C1 segment of cervical spinal cord (tissue), 14 donors: ENCODE data around the gene PRDX5.
A peak's percentile ranks its signal among the peaks of the same experiment; 100 is the strongest.

Experiments
- DNase-seq, 14 donors: peaks; one replicate each; lab custom pipeline; 2025; lab: John Stamatoyannopoulos, UW

PRDX5 gene

DNA sequence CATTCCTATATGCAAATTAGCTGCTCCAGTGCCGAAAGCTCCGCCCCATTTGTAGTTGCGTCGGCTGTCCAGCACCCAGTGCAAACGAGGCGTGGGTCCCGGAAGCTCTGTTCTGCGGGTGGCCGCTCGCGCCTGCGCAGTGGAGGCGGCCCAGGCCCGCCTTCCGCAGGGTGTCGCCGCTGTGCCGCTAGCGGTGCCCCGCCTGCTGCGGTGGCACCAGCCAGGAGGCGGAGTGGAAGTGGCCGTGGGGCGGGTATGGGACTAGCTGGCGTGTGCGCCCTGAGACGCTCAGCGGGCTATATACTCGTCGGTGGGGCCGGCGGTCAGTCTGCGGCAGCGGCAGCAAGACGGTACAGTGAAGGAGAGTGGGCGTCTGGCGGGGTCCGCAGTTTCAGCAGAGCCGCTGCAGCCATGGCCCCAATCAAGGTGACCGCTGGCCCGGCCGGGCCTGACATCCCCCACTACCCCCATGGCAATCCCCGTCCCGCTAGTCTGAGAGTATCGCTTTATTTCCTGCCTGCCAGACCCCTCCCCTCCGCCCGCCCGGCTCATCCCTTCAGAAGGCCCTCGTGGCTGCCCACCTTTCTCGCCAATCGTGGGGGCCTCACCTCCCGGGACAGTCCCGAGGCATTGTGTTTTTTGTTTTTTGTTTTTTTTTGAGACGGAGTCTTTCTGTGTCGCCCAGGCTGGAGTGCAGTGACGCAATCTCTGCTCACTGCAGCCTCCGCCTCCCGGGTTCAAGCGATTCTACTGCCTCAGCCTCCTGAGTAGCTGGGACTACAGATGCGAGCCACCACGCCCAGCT lies at the start of gene PRDX5:
Gene PRDX5, plus strand, starts transcription at position 161 of the 805 bp plus-strand sequence. Its CDS starts 95 bp downstream, at position 256.
- peak; percentile 68 to 97 (median 94) for DNase-seq

DNA sequence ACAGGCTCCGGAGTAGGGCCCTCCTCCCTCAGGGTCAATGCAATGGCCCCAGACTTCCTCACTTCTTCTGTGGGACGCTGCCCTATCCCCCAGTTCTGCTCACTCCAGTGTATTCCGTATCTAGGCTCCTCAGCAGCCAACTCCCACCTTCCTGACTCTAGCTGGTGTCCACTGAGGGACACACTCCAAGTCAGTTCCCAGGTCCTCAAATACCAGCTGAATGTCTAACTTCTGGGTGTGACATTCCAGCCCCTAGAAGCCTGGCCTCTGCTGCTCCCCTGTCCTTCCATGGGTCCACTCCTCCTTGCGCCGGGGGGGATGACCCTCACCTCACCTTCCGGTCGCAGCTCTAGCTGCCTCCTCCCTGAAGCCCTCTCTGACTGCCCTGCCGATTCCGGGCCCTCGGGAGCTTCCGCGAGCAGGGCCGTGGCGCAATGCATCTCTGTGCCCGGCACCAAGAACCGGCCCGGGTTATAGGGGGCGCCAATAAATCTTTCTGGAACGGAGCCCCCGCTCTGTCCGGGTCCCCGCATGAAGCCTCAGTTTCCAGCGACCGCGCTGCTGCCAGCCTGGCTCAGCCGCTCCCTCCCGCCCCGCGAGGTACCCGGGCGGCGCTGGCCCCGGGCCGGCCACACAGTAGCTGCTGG lies 48.9 kb upstream of the PRDX5 start:
- DNase-seq: peak in 6 of 14 donors; percentile 61 to 78 (median 64)

GRCh38 chr11:64269540-64270220 lies 48.2 kb upstream of the PRDX5 start:
- DNase-seq: peak; percentile 68 to 100 (median 98)

GRCh38 chr11:64275031-64275800 lies 42.7 kb upstream of the PRDX5 start:
- no peak for DNase-seq

DNA sequence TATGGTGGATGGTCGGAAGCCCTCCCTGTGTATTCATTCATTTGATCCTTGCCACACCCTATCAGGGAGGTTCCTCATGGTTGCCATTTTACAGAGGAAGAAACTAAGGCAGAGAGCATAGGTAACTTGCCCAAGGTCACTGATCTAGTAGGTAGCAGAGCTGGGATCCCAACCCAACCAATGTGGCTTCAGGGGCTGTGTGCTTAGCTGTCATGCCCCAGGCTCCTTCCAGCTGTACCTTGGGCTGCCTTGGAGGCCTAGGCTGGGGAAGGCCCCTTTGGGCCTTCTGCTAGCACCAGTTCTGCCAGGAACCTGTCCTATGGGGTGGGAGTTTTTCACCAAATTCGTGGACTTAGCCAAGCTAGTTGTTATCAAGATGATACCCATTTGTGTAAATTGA lies 42.1 kb upstream of the PRDX5 start:
- no peak for DNase-seq

GRCh38 chr11:64276653-64277431 lies 41.1 kb upstream of the PRDX5 start:
- DNase-seq: peak in 1 of 14 donors; percentile 62

- DNase-seq: no peak
Measured at GRCh38 chr11:64278576-64279190, 39.2 kb upstream of the PRDX5 start.

GRCh38 chr11:64281957-64282770 lies 35.8 kb upstream of the PRDX5 start:
- DNase-seq: no peak

DNA sequence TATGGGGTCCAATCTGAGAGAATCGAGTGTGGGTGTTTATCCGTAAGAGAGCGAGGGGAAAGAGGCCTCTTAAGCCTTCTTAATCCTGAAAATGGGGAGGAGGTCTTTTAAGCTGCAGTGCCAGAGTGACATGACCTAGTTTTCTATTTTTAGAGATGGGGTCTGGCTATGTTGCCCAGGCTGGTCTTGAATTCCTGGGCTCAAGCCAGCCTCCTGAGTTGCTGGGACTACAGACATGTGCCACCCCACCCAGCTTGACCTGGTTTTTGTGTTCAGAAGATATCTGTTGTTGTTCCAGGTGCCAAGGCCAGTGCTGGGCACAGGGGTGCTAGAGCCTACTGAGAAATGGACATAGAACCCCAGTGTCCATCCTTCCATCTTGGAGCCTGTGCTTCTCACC lies 34.8 kb upstream of the PRDX5 start:
- no peak for DNase-seq

DNA sequence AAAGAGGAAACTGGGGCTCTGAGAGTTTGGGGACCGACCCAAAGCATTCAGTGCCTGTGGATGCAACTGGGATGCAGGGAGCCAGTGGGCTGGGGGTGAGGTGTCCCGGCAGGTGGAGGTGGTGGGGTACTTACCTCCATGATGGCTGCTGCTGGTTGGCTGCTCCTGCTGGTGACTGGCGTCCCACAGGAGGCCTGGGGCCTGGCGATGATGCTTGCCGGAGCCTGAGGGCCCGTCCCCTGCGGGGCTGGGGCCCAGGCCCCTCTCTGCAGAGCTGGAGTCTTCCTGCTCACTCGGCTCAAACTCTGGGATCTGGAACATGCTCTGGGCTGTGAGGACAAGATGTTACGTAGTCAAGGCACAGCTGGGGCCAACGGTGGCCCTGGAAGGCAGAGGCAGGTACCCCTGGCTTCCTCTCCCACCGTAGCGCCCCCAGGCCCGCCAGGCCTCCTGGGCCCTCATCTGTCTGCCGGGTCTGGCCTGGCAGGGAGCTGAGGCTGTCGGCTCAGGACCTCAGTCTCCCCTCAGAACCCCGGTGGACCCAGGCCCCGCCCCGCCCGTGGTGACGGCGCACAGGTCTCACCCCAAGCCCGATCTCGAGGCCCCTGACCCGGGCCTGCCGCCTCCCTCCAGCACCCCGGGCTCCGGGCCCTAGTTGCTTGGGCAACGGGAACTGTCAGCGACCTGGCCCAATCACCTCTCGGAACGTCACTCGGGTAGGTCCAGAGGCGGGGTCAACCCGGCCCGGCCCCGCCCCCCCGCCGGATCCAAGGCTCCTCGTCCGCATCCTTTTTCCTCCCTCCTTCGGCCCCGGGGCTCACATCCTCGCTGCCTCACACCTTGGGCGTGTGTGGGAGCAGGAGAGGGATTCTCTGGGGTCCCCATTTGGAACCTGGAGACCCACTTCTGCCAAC lies 33.6 kb upstream of the PRDX5 start, which contains the start of gene BAD:
Gene BAD, minus strand, starts transcription at position 618 of the 914 bp plus-strand sequence. Its CDS starts 297 bp downstream, at position 321.
- peak; percentile 71 to 95 (median 93) for DNase-seq

- peak in 13 of 14 donors; percentile 78 to 96 (median 91) for DNase-seq
Measured at GRCh38 chr11:64284962-64285884, 32.7 kb upstream of the PRDX5 start, which contains the start of gene GPR137. Gene GPR137 (plus strand): TSS chr11:64285848. CDS start chr11:64286525, 677 bp downstream.

DNA sequence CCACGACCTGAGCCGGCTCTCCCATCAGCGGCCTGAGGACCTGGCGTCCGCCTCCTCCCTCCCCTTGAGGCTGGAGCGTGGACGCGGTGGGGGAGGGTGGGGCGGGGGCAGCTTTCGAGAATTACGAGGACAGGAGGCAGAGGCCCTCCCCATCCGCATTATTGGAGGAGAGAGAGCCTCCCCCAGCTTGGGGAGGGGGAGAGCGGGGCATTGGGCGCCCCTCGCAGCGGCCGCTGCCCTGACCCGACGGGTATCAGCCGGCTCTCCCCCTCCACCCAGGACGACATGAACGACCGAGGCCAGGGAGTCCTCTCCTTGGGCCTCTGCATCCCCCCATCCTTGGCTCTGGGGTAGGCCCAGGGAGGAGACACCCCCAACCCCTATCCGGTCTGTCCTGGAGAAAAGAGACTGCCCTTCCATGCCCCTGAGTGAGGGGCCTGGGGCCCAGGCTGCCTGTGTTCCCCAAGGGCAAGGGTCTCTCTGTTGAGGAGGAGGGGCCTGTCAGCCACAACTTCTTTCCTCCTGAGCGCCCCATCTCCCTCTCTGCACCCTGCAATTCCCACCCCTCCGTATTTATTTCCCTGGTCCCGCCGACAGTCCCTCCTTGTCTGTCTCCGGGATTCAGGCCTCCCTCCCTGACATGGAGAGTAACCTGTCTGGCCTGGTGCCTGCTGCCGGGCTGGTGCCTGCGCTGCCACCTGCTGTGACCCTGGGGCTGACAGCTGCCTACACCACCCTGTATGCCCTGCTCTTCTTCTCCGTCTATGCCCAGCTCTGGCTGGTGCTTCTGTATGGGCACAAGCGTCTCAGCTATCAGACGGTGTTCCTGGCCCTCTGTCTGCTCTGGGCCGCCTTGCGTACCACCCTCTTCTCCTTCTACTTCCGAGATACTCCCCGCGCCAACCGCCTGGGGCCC lies 31.8 kb upstream of the PRDX5 start:
- peak in 1 of 14 donors; percentile 49 for DNase-seq

DNA sequence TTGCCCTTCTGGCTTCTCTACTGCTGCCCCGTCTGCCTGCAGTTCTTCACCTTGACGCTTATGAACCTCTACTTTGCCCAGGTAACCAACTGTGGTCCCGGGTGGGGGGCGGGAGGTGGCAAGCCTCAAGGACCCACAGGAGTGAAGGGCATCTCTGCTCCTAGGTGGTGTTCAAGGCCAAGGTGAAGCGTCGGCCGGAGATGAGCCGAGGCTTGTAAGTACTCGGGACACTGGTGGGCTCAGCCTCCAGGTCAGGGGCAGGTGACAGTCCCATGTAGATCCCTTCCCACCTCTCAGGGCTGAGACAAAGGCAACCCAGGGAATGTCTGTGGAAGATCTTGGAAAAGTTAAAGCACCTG lies 31.1 kb upstream of the PRDX5 start:
- DNase-seq: no peak

- DNase-seq: no peak
Measured at GRCh38 chr11:64287676-64288352, 30.1 kb upstream of the PRDX5 start.

GRCh38 chr11:64288353-64288750 lies 29.6 kb upstream of the PRDX5 start:
- no peak for DNase-seq
